Neural crest cell (in vitro differentiated cells): ENCODE data around the gene FHOD3. TPM values are rescaled to one million over a fixed set of nuclear protein-coding genes. Genes with fewer than 3 reads are reported as not detected.

ENCODE experiments used
- DNase-seq: peaks from one replicate; pipeline ENCODE4 v3.0.0; 2021; ENCODE audit warnings: low read depth, mixed read lengths, low spot score
- H3K27ac Mint-ChIP-seq: one replicate; pipeline ENCODE4 v1.8.0; 2021; ENCODE audit warnings: mild to moderate bottlenecking, mixed read lengths; ENCODE audit not compliant: unreplicated experiment
- H3K27me3 Mint-ChIP-seq: 2 replicates; pipeline ENCODE4 v1.8.0; 2021; ENCODE audit warnings: low read depth, mild to moderate bottlenecking, mixed read lengths
- H3K36me3 Mint-ChIP-seq: 2 replicates; pipeline ENCODE4 v1.8.0; 2021; ENCODE audit warnings: low read depth, mild to moderate bottlenecking, mixed read lengths
- H3K4me1 Mint-ChIP-seq: 2 replicates; pipeline ENCODE4 v1.8.0; 2021; ENCODE audit warnings: mixed read lengths
- H3K4me3 Mint-ChIP-seq: one replicate; pipeline ENCODE4 v1.8.0; 2021; ENCODE audit warnings: mild to moderate bottlenecking, mixed read lengths
- H3K9me3 Mint-ChIP-seq: 2 replicates; pipeline ENCODE4 v1.8.0; 2021; ENCODE audit warnings: mixed read lengths
- total RNA-seq: library from RNA; stranded (reverse); gene quantifications from 2 replicates; pipeline ENCODE4 v1.2.1, GENCODE V29; 2021
- TF ChIP-seq, protein P1 (sequence below): fragments of 200-600 bp; sonication (generic); conservative IDR thresholded peaks from 2 replicates; pipeline ENCODE4 v1.5.0; 2021; ENCODE audit warnings: antibody characterized with exemption, mild to moderate bottlenecking

Gene FHOD3
- total RNA-seq, 1 donor from 2014 or later, result 28.6 TPM

DNA sequence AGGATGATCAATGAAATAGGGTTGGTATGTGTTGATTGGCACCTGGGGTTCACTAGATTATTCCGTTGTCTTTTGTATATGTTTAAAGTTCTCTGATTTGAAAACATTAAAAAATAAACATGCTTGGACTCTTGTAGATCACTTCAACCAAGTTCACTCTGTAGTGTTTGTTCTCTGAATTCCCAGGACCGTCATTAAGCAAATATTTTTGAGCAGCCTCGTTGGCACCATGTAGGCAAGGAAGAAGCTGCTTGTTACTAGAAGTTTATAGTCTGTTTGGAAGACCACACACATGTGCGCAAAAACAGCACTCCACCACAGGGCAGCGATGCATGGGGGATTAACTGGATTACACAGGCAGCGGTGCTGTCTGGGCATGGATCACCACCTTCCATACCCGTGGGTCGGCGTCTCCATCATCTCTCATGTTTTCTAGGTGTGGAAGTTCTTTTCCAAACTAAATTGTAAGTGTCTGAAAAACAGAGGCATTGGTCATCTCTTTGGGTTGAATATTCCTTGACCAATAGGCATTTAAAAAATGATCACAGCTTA is 212.2 kb downstream of the FHOD3 start:
- Mint-ChIP-seq H3K27ac (no peak overlapping the region), H3K4me3 (no peak overlapping the region), H3K36me3 (peaks cover 9% of the 10 kb centered on the region), H3K27me3 (no peaks in the 10 kb centered on the region), H3K9me3 (peaks cover 2% of the 10 kb centered on the region), H3K4me1 (peaks cover 8% of the 10 kb centered on the region)
- no peak for DNase-seq
- TF ChIP-seq, protein P1, sequence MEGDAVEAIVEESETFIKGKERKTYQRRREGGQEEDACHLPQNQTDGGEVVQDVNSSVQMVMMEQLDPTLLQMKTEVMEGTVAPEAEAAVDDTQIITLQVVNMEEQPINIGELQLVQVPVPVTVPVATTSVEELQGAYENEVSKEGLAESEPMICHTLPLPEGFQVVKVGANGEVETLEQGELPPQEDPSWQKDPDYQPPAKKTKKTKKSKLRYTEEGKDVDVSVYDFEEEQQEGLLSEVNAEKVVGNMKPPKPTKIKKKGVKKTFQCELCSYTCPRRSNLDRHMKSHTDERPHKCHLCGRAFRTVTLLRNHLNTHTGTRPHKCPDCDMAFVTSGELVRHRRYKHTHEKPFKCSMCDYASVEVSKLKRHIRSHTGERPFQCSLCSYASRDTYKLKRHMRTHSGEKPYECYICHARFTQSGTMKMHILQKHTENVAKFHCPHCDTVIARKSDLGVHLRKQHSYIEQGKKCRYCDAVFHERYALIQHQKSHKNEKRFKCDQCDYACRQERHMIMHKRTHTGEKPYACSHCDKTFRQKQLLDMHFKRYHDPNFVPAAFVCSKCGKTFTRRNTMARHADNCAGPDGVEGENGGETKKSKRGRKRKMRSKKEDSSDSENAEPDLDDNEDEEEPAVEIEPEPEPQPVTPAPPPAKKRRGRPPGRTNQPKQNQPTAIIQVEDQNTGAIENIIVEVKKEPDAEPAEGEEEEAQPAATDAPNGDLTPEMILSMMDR, result no peak

DNA sequence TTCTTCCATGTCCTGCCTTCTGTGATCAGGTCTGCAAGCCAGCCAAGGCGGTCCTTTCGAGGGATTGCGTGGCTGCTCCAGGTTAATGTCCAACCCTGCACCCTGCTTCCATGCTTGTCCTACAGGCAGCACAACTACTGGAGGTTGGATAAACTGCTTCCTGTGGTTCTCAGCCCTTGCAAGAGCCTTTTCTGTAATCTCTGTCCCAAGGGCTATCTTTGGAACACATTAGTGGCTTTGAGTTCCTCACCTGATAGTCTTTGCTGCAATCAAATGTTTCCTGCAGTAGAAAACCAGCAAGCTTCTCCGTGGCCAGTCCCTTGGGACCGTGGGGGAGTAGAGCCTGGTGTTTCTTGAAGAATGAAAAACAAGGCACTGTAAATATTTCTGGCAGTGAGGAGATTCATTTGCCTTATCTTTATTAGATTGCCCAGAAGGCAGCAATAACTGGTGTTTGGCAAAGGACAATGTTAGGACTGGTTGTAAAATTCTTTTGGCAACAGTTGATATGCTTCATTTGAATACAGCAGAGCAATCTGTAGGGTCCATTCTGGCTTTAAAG is 214.4 kb downstream of the FHOD3 start:
- Mint-ChIP-seq H3K4me3 (no peak overlapping the region), H3K27me3 (no peaks in the 10 kb centered on the region), H3K9me3 (no peaks in the 10 kb centered on the region), H3K36me3 (peaks cover 4% of the 10 kb centered on the region), H3K27ac (no peak overlapping the region), H3K4me1 (peaks cover 17% of the 10 kb centered on the region)
- TF ChIP-seq, protein P1, result no peak
- DNase-seq, result no peak

DNA sequence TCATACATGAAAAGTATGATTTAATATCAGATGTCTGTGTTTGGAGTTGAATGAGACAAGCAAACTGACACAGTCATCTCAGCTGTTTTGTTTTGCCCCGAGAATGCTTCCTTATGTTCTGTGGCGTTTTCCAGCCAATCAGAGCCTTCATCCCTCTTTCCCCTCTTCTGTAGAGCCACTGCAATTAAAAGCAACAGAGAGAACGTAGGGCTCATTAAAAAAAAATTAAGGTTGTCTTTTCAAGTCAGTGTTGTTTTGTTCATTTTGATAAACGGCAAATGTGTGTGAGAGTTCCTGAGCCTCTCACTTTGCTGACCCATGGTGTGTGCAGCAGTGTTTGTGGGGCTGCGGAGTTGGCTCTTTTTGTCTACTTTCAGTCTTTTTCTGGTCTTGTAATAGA is 216.0 kb downstream of the FHOD3 start:
- Mint-ChIP-seq H3K27ac (no peak overlapping the region), H3K9me3 (no peaks in the 10 kb centered on the region), H3K4me1 (peaks cover 17% of the 10 kb centered on the region), H3K36me3 (peaks cover 4% of the 10 kb centered on the region), H3K27me3 (no peaks in the 10 kb centered on the region), H3K4me3 (no peak overlapping the region)
- TF ChIP-seq, protein P1, result no peak
- DNase-seq, result no peak

DNA sequence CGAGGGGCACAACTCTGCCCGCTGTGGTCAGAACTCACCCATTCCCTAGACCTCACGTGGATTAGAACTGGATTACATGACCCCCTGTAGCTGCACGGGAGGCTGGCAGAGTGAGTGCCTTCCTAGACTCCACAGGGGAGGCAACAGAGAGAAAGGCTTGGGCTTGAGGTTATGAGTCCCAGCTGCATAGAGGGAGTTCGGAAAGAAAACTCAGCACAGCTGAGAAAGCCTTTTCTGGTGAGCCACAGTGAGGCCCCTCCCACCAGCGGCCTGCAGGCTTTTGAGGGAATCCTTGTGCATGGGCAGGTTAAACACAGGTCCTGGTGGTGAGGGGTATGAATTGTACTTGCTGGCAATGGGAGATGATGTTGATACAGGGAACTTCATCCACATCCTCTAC is 217.3 kb downstream of the FHOD3 start:
- peaks cover 22% of the 10 kb centered on the region for H3K4me1 Mint-ChIP-seq
- H3K27ac Mint-ChIP-seq, result no peak overlapping the region
- no peak overlapping the region for H3K4me3 Mint-ChIP-seq
- H3K36me3 Mint-ChIP-seq, result peaks cover 4% of the 10 kb centered on the region
- H3K27me3 Mint-ChIP-seq, result no peaks in the 10 kb centered on the region
- TF ChIP-seq, protein P1, result no peak
- DNase-seq, result no peak
- no peaks in the 10 kb centered on the region for H3K9me3 Mint-ChIP-seq

DNA sequence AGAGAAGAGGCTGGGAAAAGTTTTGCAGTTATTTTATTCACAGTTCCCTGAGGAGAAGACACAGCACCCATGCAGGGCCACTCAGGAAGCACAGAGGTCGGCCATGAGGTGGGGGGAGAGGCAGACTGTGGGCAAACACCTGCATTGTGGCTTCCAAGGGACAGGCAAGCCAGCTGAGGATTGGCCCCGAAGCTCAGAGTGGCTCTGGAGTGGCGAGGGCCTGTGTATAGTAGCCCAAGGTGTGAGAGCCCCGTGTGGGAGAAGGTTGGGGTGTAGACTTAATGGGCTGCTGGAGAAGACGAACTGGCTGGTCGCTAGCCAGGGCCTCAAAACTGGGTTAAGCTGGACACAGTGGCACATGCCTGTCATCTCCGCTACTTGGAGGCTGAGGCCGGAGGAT is 218.7 kb downstream of the FHOD3 start:
- no peaks in the 10 kb centered on the region for H3K27me3 Mint-ChIP-seq
- peaks cover 16% of the 10 kb centered on the region for H3K4me1 Mint-ChIP-seq
- TF ChIP-seq, protein P1, result no peak
- H3K4me3 Mint-ChIP-seq, result no peak overlapping the region
- no peaks in the 10 kb centered on the region for H3K9me3 Mint-ChIP-seq
- peaks cover 6% of the 10 kb centered on the region for H3K36me3 Mint-ChIP-seq
- no peak for DNase-seq
- no peak overlapping the region for H3K27ac Mint-ChIP-seq
